Mesothelial cell of epicardium (in vitro differentiated cells): ENCODE measurements around the gene CCNY. TPM values are rescaled to one million over a fixed set of nuclear protein-coding genes. Genes with fewer than 3 reads are reported as not detected.

Experiments
- DNase-seq, 2 experiments: peaks; one replicate each; pipeline ENCODE4 v3.0.0; 2021; ENCODE audit warnings: low spot score in 2 of 2; ENCODE audit not compliant: unreplicated experiment in 2 of 2
- H3K27ac Mint-ChIP-seq: 2 replicates; pipeline ENCODE4 v1.8.0; 2021; ENCODE audit warnings: mixed read lengths
- H3K27me3 Mint-ChIP-seq: 2 replicates; pipeline ENCODE4 v1.8.0; 2021; ENCODE audit warnings: low read depth, mixed read lengths
- H3K36me3 Mint-ChIP-seq: 2 replicates; pipeline ENCODE4 v1.8.0; 2021; ENCODE audit warnings: mixed read lengths
- H3K4me1 Mint-ChIP-seq: 2 replicates; pipeline ENCODE4 v1.8.0; 2021; ENCODE audit warnings: mixed read lengths
- H3K4me3 Mint-ChIP-seq: 2 replicates; pipeline ENCODE4 v1.8.0; 2021; ENCODE audit warnings: mild to moderate bottlenecking, moderate library complexity, mixed read lengths
- H3K9me3 Mint-ChIP-seq: 2 replicates; pipeline ENCODE4 v1.8.0; 2021; ENCODE audit warnings: mixed read lengths
- total RNA-seq: library from RNA; stranded (reverse); gene quantifications from 3 replicates; pipeline ENCODE4 v1.2.1, GENCODE V29; 2021
- TF ChIP-seq, protein P1 (sequence below): fragments of 200-600 bp; sonication (generic); IDR thresholded peaks from one replicate; pipeline ENCODE4 v1.5.0; 2021; ENCODE audit warnings: antibody characterized with exemption; ENCODE audit not compliant: unreplicated experiment

Gene CCNY
- total RNA-seq, 1 donor from 2014 or later, result 75.4 TPM

DNA sequence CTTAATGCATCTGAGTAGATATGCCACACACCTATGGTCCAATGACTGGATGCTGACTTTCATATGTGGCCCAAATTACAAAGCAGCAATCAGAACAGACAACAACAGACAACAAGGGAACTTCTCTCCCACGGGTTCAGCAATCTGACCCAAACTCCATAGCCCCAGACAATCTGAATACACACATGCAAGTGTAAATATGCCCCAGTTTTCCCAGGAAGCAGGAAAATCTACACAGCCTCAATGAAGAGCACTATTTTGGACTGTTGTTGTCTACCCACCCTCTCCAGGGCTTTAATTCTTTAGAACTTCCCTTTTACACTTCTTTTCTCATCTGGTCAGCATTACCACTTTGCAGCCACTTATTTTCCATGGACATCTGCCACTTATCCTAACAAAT, 2.0 kb upstream of the CCNY start:
- Mint-ChIP-seq H3K4me1 (peaks cover 51% of the 10 kb centered on the region), H3K36me3 (peaks cover 8% of the 10 kb centered on the region)
- DNase-seq, result no peak

DNA sequence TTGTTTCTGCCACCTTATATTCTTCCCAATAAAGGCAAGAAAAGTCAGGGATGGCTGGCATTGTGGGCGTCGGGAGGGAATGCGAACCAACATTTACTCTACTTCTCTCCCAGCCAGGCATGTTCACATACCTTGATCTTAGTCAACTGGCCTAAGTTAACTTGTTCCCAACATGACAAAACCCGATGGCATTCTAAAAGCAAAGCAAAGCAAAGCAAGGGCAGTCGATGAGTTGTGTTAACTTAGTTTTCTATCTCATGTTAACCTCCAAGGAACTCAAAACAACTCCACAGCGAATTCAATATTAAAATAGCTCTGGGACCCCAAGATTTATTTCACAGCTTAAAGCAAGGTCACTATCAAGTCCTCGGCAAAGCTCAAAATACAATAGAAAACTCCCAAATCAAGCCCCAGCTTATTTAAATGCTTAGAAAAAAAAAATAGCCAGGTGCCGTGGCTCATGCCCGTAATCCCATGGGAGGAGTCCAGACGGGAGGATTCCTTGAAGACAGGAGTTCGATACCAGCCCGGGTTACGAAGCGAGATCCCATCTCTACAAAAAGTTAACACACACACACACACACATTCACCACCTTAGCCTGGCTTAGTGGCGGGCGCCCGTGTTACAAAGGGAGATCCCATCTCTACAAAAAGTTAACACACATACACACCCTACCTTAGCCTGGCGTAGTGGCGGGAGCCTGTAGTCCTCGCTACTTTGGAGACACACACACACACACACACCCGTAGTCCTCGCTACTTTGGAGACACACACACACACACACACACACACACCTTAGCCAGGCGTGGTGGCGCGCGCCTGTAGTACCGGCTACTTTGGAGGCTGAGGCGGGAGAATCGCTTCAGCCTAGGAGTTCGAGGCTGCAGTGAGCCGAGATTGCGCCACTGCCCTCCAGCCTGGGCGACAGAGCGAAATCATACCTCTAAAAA, 901 bp upstream of the CCNY start:
- DNase-seq, result no peak
- Mint-ChIP-seq H3K4me3 (peak overlapping the region; percentile 88), H3K9me3 (no peaks in the 10 kb centered on the region), H3K36me3 (peaks cover 8% of the 10 kb centered on the region), H3K4me1 (peaks cover 45% of the 10 kb centered on the region), H3K27ac (peak overlapping the region; percentile 93), H3K27me3 (no peaks in the 10 kb centered on the region)
- TF ChIP-seq, protein P1, sequence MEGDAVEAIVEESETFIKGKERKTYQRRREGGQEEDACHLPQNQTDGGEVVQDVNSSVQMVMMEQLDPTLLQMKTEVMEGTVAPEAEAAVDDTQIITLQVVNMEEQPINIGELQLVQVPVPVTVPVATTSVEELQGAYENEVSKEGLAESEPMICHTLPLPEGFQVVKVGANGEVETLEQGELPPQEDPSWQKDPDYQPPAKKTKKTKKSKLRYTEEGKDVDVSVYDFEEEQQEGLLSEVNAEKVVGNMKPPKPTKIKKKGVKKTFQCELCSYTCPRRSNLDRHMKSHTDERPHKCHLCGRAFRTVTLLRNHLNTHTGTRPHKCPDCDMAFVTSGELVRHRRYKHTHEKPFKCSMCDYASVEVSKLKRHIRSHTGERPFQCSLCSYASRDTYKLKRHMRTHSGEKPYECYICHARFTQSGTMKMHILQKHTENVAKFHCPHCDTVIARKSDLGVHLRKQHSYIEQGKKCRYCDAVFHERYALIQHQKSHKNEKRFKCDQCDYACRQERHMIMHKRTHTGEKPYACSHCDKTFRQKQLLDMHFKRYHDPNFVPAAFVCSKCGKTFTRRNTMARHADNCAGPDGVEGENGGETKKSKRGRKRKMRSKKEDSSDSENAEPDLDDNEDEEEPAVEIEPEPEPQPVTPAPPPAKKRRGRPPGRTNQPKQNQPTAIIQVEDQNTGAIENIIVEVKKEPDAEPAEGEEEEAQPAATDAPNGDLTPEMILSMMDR, result no peak

More for the DNA sequence above, 2.0 kb upstream of the CCNY start:
- H3K27ac Mint-ChIP-seq, result peak overlapping the region; percentile 31
- TF ChIP-seq, protein P1, result no peak
- H3K9me3 Mint-ChIP-seq, result no peaks in the 10 kb centered on the region
- H3K27me3 Mint-ChIP-seq, result no peaks in the 10 kb centered on the region
- peak overlapping the region; percentile 45 for H3K4me3 Mint-ChIP-seq

DNA sequence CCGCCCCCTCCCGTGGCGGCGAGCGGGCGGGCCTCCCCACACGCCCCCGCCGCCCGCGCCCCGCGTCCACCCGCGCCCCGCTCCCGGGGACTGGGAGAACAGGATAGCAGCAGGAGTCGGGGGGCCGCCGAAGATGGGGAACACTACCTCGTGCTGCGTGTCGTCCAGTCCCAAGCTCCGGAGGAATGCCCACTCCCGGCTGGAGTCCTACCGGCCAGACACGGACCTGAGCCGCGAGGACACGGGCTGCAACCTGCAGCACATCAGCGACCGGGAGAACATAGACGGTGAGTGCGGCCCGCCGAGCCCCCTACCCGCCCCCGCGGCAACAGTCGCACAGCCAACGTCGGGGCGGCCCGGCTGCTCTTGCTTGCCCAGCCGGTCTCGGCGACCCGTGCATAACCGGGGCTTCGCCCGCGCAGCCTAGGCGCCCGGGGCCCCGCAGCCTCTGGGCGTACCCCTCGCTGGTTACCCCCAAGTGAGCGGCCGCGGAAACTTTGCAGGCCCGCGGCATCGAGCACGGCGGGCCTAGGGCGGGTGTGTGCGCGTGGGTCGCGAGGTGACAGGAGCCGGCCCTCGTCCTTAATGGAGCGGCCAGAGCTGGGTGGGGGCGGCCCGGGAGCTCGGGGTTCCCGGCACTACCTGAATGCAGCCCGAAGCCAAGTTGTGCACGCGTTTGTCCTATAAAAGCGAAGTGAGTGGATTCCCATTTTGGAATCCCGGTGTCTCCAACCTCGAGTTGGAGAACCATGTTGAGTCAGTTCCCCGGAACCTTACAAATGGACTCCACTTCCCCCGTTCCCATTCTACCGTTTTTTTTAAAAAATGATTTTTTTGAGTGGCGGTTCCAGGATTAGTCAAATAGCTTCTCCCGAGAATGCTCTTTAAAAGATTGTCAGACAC, 863 bp downstream of the CCNY start:
- TF ChIP-seq, protein P1, result no peak
- peak in 1 of 2 experiments; percentile 50 for DNase-seq
- Mint-ChIP-seq H3K36me3 (peaks cover 8% of the 10 kb centered on the region), H3K4me3 (peak overlapping the region; percentile 75), H3K9me3 (no peaks in the 10 kb centered on the region), H3K27ac (peak overlapping the region; percentile 86), H3K4me1 (peaks cover 46% of the 10 kb centered on the region), H3K27me3 (no peaks in the 10 kb centered on the region)

DNA sequence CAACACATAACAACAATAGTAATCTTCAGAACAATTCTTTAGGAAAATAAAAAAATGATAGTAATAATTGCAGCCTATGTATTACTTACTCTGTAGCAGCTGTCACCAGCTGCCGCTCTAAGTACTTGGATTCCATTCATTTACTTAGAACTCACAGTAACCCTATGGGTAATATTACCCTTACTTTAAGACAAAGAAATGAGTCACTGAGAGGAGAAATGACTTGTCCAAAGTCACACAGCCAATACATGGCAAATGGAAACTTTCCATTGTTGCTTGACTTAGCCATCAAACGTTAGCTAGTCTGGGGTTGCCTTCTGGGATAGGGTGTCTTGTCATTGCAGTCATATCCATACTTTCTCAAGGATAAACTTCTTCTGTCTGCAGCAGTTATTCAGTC, 3.6 kb downstream of the CCNY start:
- no peak for DNase-seq
- H3K27ac Mint-ChIP-seq, result no peak overlapping the region
- peaks cover 37% of the 10 kb centered on the region for H3K4me1 Mint-ChIP-seq
- H3K9me3 Mint-ChIP-seq, result no peaks in the 10 kb centered on the region
- no peaks in the 10 kb centered on the region for H3K36me3 Mint-ChIP-seq
- no peak overlapping the region for H3K4me3 Mint-ChIP-seq
- TF ChIP-seq, protein P1, result no peak
- no peaks in the 10 kb centered on the region for H3K27me3 Mint-ChIP-seq

DNA sequence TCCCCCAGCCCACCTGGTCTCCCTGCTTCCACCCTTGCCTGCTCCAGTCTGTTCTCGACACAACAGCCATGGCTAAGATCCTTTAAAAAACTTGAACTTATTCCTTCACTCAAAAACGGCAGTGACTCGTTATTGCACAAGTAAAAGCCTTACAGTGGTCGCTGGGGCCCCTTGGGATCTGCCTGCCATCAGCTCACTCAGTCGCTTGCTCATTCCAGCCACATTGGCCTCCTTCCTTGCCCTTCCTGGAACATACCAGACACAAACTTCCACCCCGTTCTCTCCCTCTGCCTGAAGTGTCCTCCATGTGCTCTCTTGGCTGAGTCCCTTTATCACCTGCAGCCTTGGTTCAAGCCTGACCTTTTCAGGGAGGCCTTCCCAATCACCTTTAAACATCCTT, 4.7 kb downstream of the CCNY start:
- Mint-ChIP-seq H3K4me1 (peaks cover 28% of the 10 kb centered on the region), H3K27ac (no peak overlapping the region), H3K27me3 (no peaks in the 10 kb centered on the region), H3K4me3 (no peak overlapping the region), H3K9me3 (no peaks in the 10 kb centered on the region), H3K36me3 (no peaks in the 10 kb centered on the region)
- TF ChIP-seq, protein P1, result no peak
- DNase-seq, result no peak
